GM12878 (cell line): Measurements from ENCODE around the gene CDH16. TPM values are rescaled to one million over a fixed set of nuclear protein-coding genes. Genes with fewer than 3 reads are reported as not detected.

Source experiments
- ATAC-seq: fragments of 200-7000 bp; cut with Tn5 transposase; 3 replicates; pipeline ENCODE4 v1.9.1; 2020; ENCODE audit warnings: mild to moderate bottlenecking, moderate library complexity
- BruUV-seq: library from RNA; stranded (reverse); fragments of 400-500 nt; replicated peaks from 2 replicates; lab custom pipeline; 2021; lab: Mats Ljungman, UMichigan
- CTCF ChIA-PET: fragments of 300-600 bp; sonication (Branson Sonifier 250); formaldehyde crosslinking; extraction: SDS; loops from one replicate; lab custom pipeline; 2021; ENCODE audit warnings: inconsistent platforms; lab: Yijun Ruan, JAX
- POLR2A ChIA-PET: fragments of 350-600 bp; formaldehyde crosslinking; extraction: SDS; loops from one replicate; lab custom pipeline; 2021; ENCODE audit warnings: inconsistent platforms; lab: Charles Lee
- RAD21 ChIA-PET: fragments of 300-600 bp; sonication (Branson Sonifier 250); formaldehyde crosslinking; loops from one replicate; lab custom pipeline; 2023; ENCODE audit warnings: antibody characterized with exemption; ENCODE audit not compliant: unreplicated experiment; lab: Charles Lee
- SMC1A ChIA-PET: fragments of 300-600 bp; sonication (Branson Sonifier 250); formaldehyde crosslinking; loops from one replicate; lab custom pipeline; 2023; ENCODE audit not compliant: unreplicated experiment, uncharacterized antibody; lab: Charles Lee
- DNase-seq: peaks from one replicate; pipeline ENCODE4 v3.0.0-alpha.2; 2011; ENCODE audit warnings: low read depth, low spot score
- FAIRE-seq: peaks from 3 replicates; lab custom pipeline; 2011; peaks lifted over from hg19 to GRCh38; lab: Jason Lieb, UNC
- H2AFZ ChIP-seq: 2 replicates; pipeline ENCODE4 v1.6.0; 2011; ENCODE audit warnings: low read depth, low read length, control low read depth; ENCODE audit not compliant: control insufficient read depth
- H3K27ac ChIP-seq: 2 replicates; pipeline ENCODE4 v1.5.1; 2011; ENCODE audit warnings: control low read depth; ENCODE audit not compliant: control insufficient read depth, insufficient read depth
- H3K27me3 ChIP-seq, 2 experiments: replicated peaks in 1 of 2; 2 replicates each; pipeline versions ENCODE4 v1.6.0 to v1.6.1; 2011; ENCODE audit warnings: low read length in 1 of 2; ENCODE audit not compliant: control insufficient read depth in 2 of 2, insufficient read depth in 2 of 2
- H3K36me3 ChIP-seq, 2 experiments: 2 replicates each; pipeline ENCODE4 v1.5.1; 2011; ENCODE audit warnings: low read length in 1 of 2; ENCODE audit not compliant: control insufficient read depth in 2 of 2, insufficient read depth in 2 of 2
- H3K4me1 ChIP-seq: 2 replicates; pipeline ENCODE4 v1.6.1; 2011; ENCODE audit warnings: mild to moderate bottlenecking, low read length, moderate library complexity, mixed read lengths; ENCODE audit not compliant: control insufficient read depth, insufficient read depth
- H3K4me2 ChIP-seq: 2 replicates; pipeline ENCODE4 v1.6.0; 2011; ENCODE audit warnings: control low read depth; ENCODE audit not compliant: control insufficient read depth, insufficient read depth
- H3K4me3 ChIP-seq: fragments of 200-600 bp; sonication (generic); 2 replicates; pipeline ENCODE4 v1.5.1; 2016
- H3K79me2 ChIP-seq: 2 replicates; pipeline ENCODE4 v1.6.0; 2011; ENCODE audit warnings: low read length; ENCODE audit not compliant: control insufficient read depth, insufficient read depth
- H3K9ac ChIP-seq: 2 replicates; pipeline ENCODE4 v1.8.0; 2011; ENCODE audit warnings: low read length, control low read depth, mixed read lengths; ENCODE audit not compliant: control insufficient read depth, insufficient read depth
- H3K9me3 ChIP-seq: replicated peaks from 3 replicates; pipeline ENCODE4 v1.5.1; 2011; ENCODE audit warnings: mild to moderate bottlenecking, low read length; ENCODE audit not compliant: control insufficient read depth, insufficient read depth
- H4K20me1 ChIP-seq: 2 replicates; pipeline ENCODE4 v1.6.0; 2011; ENCODE audit not compliant: control insufficient read depth, insufficient read depth
- BMI1 ChIP-seq: fragments of 450-650 bp; IDR thresholded peaks from 2 replicates; pipeline ENCODE4 v1.6.1; 2016; ENCODE audit warnings: mild to moderate bottlenecking, moderate library complexity, borderline replicate concordance
- DPF2 ChIP-seq: fragments of 450-650 bp; IDR thresholded peaks from 2 replicates; pipeline ENCODE4 v1.6.1; 2017; ENCODE audit warnings: mild to moderate bottlenecking
- ETV6 ChIP-seq, 2 experiments: fragments of 450-650 bp in 1 of 2; IDR thresholded peaks in 1 of 2; conservative IDR thresholded peaks in 1 of 2; 2 replicates each; pipeline ENCODE4 v1.6.1; 2014; ENCODE audit warnings: antibody characterized with exemption in 1 of 2, borderline replicate concordance in 1 of 2, low read depth in 1 of 2, mild to moderate bottlenecking in 1 of 2, moderate library complexity in 1 of 2
- FOXM1 ChIP-seq: IDR thresholded peaks from 2 replicates; pipeline ENCODE4 v1.6.1; 2012; ENCODE audit warnings: low read depth, mild to moderate bottlenecking, inconsistent platforms, low read length, moderate library complexity
- HDAC6 ChIP-seq: fragments of 200-600 bp; sonication (generic); IDR thresholded peaks from one replicate; pipeline ENCODE4 v1.8.0; 2017; ENCODE audit warnings: antibody characterized with exemption; ENCODE audit not compliant: unreplicated experiment
- MEF2A ChIP-seq: IDR thresholded peaks from 2 replicates; pipeline ENCODE4 v1.6.1; 2011; ENCODE audit warnings: low read depth, mild to moderate bottlenecking, low read length, moderate library complexity; ENCODE audit not compliant: insufficient read depth
- MYB ChIP-seq: fragments of 150-350 bp; IDR thresholded peaks from 2 replicates; pipeline ENCODE4 v1.6.1; 2014; ENCODE audit warnings: mild to moderate bottlenecking, low read depth, low read length, borderline replicate concordance
- NFIC ChIP-seq: IDR thresholded peaks from 2 replicates; pipeline ENCODE4 v1.6.1; 2012; ENCODE audit warnings: low read depth, mild to moderate bottlenecking, inconsistent platforms, low read length, moderate library complexity
- SUZ12 ChIP-seq: fragments of 200-600 bp; sonication (generic); IDR thresholded peaks from one replicate; pipeline ENCODE4 v1.6.1; 2018; ENCODE audit warnings: antibody characterized with exemption, mild to moderate bottlenecking; ENCODE audit not compliant: unreplicated experiment
- ZNF274 ChIP-seq: IDR thresholded peaks from one replicate; pipeline ENCODE4 v1.8.0; 2011; ENCODE audit not compliant: insufficient read length, insufficient read depth
- WGBS: methylation state at CpG from one replicate; pipeline ENCODE4 v1.1.6; 2016; ENCODE audit warnings: low lambda C conversion rate; ENCODE audit not compliant: insufficient replicate concordance, insufficient coverage; ENCODE audit errors: missing lambda C conversion rate; 5-methylcytosine and 5-hydroxymethylcytosine counted together
- in situ Hi-C: fragments of 300-500 bp; cut with MboI; formaldehyde crosslinking; loops from 9 replicates; pipeline ENCODE4 v1.14.3; 2018; ENCODE audit warnings: mixed read lengths
- intact Hi-C: fragments of 100-400 bp; cut with micrococcal nuclease; formaldehyde crosslinking; loops from one replicate; pipeline ENCODE4 v1.14.2; 2022; ENCODE audit not compliant: unreplicated experiment
- polyA plus RNA-seq, 11 experiments: library from polyadenylated mRNA; depleted of rRNA in 4 of 11; unstranded in 6 of 11; stranded (reverse) in 5 of 11; fragments of >200 nt; fragmentation: Nextera tagmentation in 4 of 11; fragmentation: Illumina TruSeq in 1 of 11; extraction: Ambion mirVana in 4 of 11; extraction: Trizol in 1 of 11; gene quantifications; 1 replicate in 1 of 11; 2 replicates in 10 of 11; pipeline versions ENCODE4 v1.2.1 to v1.2.3, GENCODE V29; 2011 to 2016; ENCODE audit warnings: inconsistent platforms in 2 of 11, missing spikeins in 2 of 11, low read depth in 1 of 11
- total RNA-seq, 4 experiments: library from RNA; depleted of rRNA in 3 of 4; stranded (reverse); fragments of >200 nt in 3 of 4; fragmentation: Illumina TruSeq in 1 of 4; extraction: Trizol in 1 of 4; gene quantifications; 2 replicates each; pipeline versions ENCODE4 v1.2.1 to v1.2.3, GENCODE V29; 2013 to 2021
- TF ChIP-seq, protein P1 (sequence below): IDR thresholded peaks from 2 replicates; pipeline ENCODE4 v1.6.1; 2011; ENCODE audit warnings: borderline replicate concordance, low read depth, mild to moderate bottlenecking, moderate library complexity, low read length; ENCODE audit not compliant: insufficient read depth, poor library complexity, severe bottlenecking
- TF ChIP-seq, protein P2 (sequence below): fragments of 450-650 bp; IDR thresholded peaks from 2 replicates; pipeline ENCODE4 v1.6.1; 2014; ENCODE audit warnings: mild to moderate bottlenecking
- TF ChIP-seq, protein P3 (sequence below): fragments of 450-650 bp; IDR thresholded peaks from 2 replicates; pipeline ENCODE4 v1.6.1; 2016; ENCODE audit warnings: mild to moderate bottlenecking

CDH16 gene
- total and polyA plus RNA-seq, 10 of the 15 experiments (the other 5 are each of a cell fraction or from before 2014, with no cell fraction given): 0.05 TPM; not detected in 9

DNA sequence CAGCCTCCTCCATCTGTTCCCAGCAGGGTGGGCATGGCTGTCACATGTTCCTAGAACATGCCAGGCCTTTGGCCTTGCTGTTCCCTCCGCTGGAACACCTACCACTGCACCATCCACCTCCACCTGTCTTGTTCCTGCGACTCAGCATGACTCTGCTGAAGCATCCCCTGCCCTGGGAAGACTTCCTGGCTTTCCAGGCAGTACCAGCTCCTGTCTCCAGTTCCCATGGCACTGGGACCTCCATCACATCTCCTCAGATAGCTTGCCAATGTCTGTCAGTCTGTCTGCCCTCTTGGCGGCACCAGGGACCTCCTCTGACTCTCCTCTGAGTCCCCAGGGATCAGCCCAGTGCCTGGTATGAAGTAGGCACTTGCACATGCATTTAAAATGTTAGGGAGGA lies 22.7 kb downstream of the CDH16 start (continued):
- TF ChIP-seq, protein P1, sequence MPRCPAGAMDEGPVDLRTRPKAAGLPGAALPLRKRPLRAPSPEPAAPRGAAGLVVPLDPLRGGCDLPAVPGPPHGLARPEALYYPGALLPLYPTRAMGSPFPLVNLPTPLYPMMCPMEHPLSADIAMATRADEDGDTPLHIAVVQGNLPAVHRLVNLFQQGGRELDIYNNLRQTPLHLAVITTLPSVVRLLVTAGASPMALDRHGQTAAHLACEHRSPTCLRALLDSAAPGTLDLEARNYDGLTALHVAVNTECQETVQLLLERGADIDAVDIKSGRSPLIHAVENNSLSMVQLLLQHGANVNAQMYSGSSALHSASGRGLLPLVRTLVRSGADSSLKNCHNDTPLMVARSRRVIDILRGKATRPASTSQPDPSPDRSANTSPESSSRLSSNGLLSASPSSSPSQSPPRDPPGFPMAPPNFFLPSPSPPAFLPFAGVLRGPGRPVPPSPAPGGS: no peak
- no peak for TF ChIP-seq DPF2

DNA sequence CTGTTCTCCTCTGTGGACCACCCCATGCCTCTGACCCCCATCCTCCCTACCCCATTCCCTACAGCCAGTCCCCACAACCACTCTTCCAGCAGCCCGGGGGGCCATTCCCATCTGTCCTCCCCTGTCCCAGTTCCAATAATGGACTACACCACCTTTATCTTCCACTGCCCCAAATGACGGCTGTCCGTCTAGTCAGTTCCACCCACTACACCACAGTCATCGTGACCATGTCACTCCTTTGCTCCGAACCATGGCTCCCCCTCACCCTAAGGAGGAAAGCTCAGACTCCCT lies 23.1 kb downstream of the CDH16 start:
- TF ChIP-seq ZNF274: no peak
- TF ChIP-seq ETV6 (conservative IDR thresholded peaks at IDR 0.05 in 1 of 2, IDR thresholded peaks at IDR 0.05 in 1 of 2; ENCODE audit: borderline replicate concordance in 1 of 2, low read depth in 1 of 2): no peak
- TF ChIP-seq BMI1: no peak
- TF ChIP-seq HDAC6: no peak
- TF ChIP-seq, protein P2, sequence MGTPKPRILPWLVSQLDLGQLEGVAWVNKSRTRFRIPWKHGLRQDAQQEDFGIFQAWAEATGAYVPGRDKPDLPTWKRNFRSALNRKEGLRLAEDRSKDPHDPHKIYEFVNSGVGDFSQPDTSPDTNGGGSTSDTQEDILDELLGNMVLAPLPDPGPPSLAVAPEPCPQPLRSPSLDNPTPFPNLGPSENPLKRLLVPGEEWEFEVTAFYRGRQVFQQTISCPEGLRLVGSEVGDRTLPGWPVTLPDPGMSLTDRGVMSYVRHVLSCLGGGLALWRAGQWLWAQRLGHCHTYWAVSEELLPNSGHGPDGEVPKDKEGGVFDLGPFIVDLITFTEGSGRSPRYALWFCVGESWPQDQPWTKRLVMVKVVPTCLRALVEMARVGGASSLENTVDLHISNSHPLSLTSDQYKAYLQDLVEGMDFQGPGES: no peak
- TF ChIP-seq MYB: no peak
- TF ChIP-seq MEF2A: no peak
- no peak for TF ChIP-seq FOXM1
- no peak for TF ChIP-seq SUZ12
- TF ChIP-seq NFIC: no peak
- TF ChIP-seq, protein P3, sequence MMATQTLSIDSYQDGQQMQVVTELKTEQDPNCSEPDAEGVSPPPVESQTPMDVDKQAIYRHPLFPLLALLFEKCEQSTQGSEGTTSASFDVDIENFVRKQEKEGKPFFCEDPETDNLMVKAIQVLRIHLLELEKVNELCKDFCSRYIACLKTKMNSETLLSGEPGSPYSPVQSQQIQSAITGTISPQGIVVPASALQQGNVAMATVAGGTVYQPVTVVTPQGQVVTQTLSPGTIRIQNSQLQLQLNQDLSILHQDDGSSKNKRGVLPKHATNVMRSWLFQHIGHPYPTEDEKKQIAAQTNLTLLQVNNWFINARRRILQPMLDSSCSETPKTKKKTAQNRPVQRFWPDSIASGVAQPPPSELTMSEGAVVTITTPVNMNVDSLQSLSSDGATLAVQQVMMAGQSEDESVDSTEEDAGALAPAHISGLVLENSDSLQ: no peak
- no peak for FAIRE-seq
- no peak overlapping the region for H3K9ac ChIP-seq

More for the DNA sequence above, 23.1 kb downstream of the CDH16 start:
- intact Hi-C loops: loop anchor here (1.0 kb wide), 2 partner anchors 33 to 52 kb away; no protein-coding TSS in a partner anchor
- ChIA-PET CTCF (interaction anchor here (0.7 to 9.7 kb wide), 19 partner anchors 8 to 89 kb away, joined by 3 to 77 read pairs (median 4); partner anchors contain the start of genes CDH16, PDP2 and RRAD), RAD21 (interaction anchor here (1.0 to 1.9 kb wide), 7 partner anchors 10 to 258 kb away, joined by 3 to 6 read pairs (median 4); partner anchors contain the start of gene PDP2), POLR2A (interaction anchor here (1.0 kb wide), 1 partner anchor 13 kb away, joined by 3 read pairs; no protein-coding TSS in a partner anchor), SMC1A (interaction anchor here (1.0 to 3.0 kb wide), 5 partner anchors 10 to 122 kb away, joined by 3 to 9 read pairs (median 3); no protein-coding TSS in a partner anchor)
- no peak overlapping the region for H3K27ac ChIP-seq
- ATAC-seq (no peak), DNase-seq (no peak)
- no peaks in the 10 kb centered on the region; the same call in 1 of the 2 replicates for H3K4me1 ChIP-seq
- H3K9me3 ChIP-seq: no peaks in the 10 kb centered on the region
- in situ Hi-C loops: no loop called here
- no peak overlapping the region for H3K4me3 ChIP-seq
- no peaks in the 10 kb centered on the region for H3K79me2 ChIP-seq
- H3K4me2 ChIP-seq: no peak overlapping the region
- no peaks in the 10 kb centered on the region for H3K27me3 ChIP-seq
- no TSS peak for BruUV-seq
- H4K20me1 ChIP-seq: no peaks in the 10 kb centered on the region
- WGBS: 95% methylated on average over 5 of the region's 5 CpGs
- no peak overlapping the region for H2AFZ ChIP-seq
- no peaks in the 10 kb centered on the region for H3K36me3 ChIP-seq
